EH (cell line): Measurements from ENCODE around the gene CEP104.

Source experiments
- DNase-seq: peaks from one replicate; pipeline ENCODE4 v3.0.0-alpha.2; 2015; ENCODE audit warnings: low read depth

CEP104 gene

GRCh38 chr1:3778590-3779264, 78.3 kb downstream of the CEP104 start:
- DNase-seq, result no peak

- no peak for DNase-seq
These were observed 79.1 kb downstream of the CEP104 start for GRCh38 chr1:3777647-3778589.

GRCh38 chr1:3777078-3777547, 79.9 kb downstream of the CEP104 start:
- DNase-seq, result no peak

GRCh38 chr1:3776231-3776961, 80.6 kb downstream of the CEP104 start:
- no peak for DNase-seq

- DNase-seq, result peak; percentile 68
These were observed 81.4 kb downstream of the CEP104 start for GRCh38 chr1:3775490-3776230.

- DNase-seq, result peak; percentile 38
These were observed 82.0 kb downstream of the CEP104 start for GRCh38 chr1:3774946-3775489.

- no peak for DNase-seq
These were observed 82.6 kb downstream of the CEP104 start for GRCh38 chr1:3774276-3774945.

GRCh38 chr1:3773572-3774275, 83.3 kb downstream of the CEP104 start:
- no peak for DNase-seq

GRCh38 chr1:3772715-3773571, 84.1 kb downstream of the CEP104 start, which contains the start of gene SMIM1:
SMIM1 (plus strand) TSS chr1:3772749; CDS start chr1:3775374, 2,625 bp downstream.
- no peak for DNase-seq

- DNase-seq, result peak; percentile 85
These were observed 84.8 kb downstream of the CEP104 start for GRCh38 chr1:3772027-3772714.

GRCh38 chr1:3771108-3772026, 85.6 kb downstream of the CEP104 start:
- no peak for DNase-seq

- DNase-seq, result no peak
These were observed 86.8 kb downstream of the CEP104 start for GRCh38 chr1:3770047-3770765.

GRCh38 chr1:3768811-3769390, 88.1 kb downstream of the CEP104 start:
- DNase-seq, result no peak

- no peak for DNase-seq
These were observed 89.6 kb downstream of the CEP104 start for GRCh38 chr1:3767328-3767925.

GRCh38 chr1:3763351-3764125, 93.5 kb downstream of the CEP104 start:
- DNase-seq, result no peak
